HT1080 (cell line): ENCODE results near the gene DHX57. TPM values are rescaled to one million over a fixed set of nuclear protein-coding genes. Genes with fewer than 3 reads are reported as not detected.
"Not testable (repeated sequence)": the region's sequence is repeated elsewhere in the genome, so short reads cannot be mapped to it uniquely, and the experiment has no call there.

Source experiments
- DNase-seq: peaks from one replicate; pipeline ENCODE4 v3.0.0-alpha.2; 2015; ENCODE audit warnings: low read depth
- total RNA-seq: library from RNA; depleted of rRNA; stranded (reverse); fragments of >200 nt; shearing (Covaris generic); gene quantifications from 2 replicates; pipeline ENCODE4 v1.2.3, GENCODE V29; 2014

The DHX57 gene
- total RNA-seq, 1 experiment from 2014 or later = 13.1 TPM

GRCh38 chr2:38797250-38797676 is 78.5 kb downstream of the DHX57 start:
- DNase-seq = no peak

GRCh38 chr2:38795016-38795415 is 80.7 kb downstream of the DHX57 start:
- DNase-seq = not testable (repeated sequence)

GRCh38 chr2:38794235-38794946 is 81.3 kb downstream of the DHX57 start:
- DNase-seq = no peak

GRCh38 chr2:38793511-38793910 is 82.2 kb downstream of the DHX57 start:
- no peak for DNase-seq

- no peak for DNase-seq
Observed at GRCh38 chr2:38792751-38793150, 83.0 kb downstream of the DHX57 start.

- not testable (repeated sequence) for DNase-seq
Observed at GRCh38 chr2:38792321-38792720, 83.4 kb downstream of the DHX57 start.

- DNase-seq = no peak
Observed at GRCh38 chr2:38791744-38792143, 84.0 kb downstream of the DHX57 start.

- no peak for DNase-seq
Observed at GRCh38 chr2:38789691-38790090, 86.0 kb downstream of the DHX57 start.

- DNase-seq = no peak
Observed at GRCh38 chr2:38788306-38788705, 87.4 kb downstream of the DHX57 start.

- DNase-seq = no peak
Observed at GRCh38 chr2:38783586-38783985, 92.1 kb downstream of the DHX57 start.

GRCh38 chr2:38778687-38779082 is 97.0 kb downstream of the DHX57 start:
- no peak for DNase-seq

GRCh38 chr2:38776531-38776930 is 99.2 kb downstream of the DHX57 start:
- DNase-seq = no peak

- DNase-seq = no peak
Observed at GRCh38 chr2:38775921-38776225, 99.9 kb downstream of the DHX57 start.

GRCh38 chr2:38775097-38775920 is 100.4 kb downstream of the DHX57 start:
- DNase-seq = no peak

- DNase-seq = peak; percentile 63
Observed at GRCh38 chr2:38771632-38772031, 104.1 kb downstream of the DHX57 start.

GRCh38 chr2:38765551-38765950 is 110.2 kb downstream of the DHX57 start:
- DNase-seq = no peak

GRCh38 chr2:38765149-38765548 is 110.6 kb downstream of the DHX57 start:
- DNase-seq = peak; percentile 58

- no peak for DNase-seq
Observed at GRCh38 chr2:38763728-38764127, 112.0 kb downstream of the DHX57 start.

GRCh38 chr2:38763228-38763627 is 112.5 kb downstream of the DHX57 start:
- no peak for DNase-seq

GRCh38 chr2:38755891-38756290 is 119.8 kb downstream of the DHX57 start:
- DNase-seq = not testable (repeated sequence)

GRCh38 chr2:38754506-38754905 is 121.2 kb downstream of the DHX57 start:
- DNase-seq = no peak

- DNase-seq = no peak
Observed at GRCh38 chr2:38754049-38754448, 121.7 kb downstream of the DHX57 start.
